AG04449 (cell line): ENCODE measurements around the gene RFWD3.
"Not testable (repeated sequence)": the region's sequence is repeated elsewhere in the genome, so short reads cannot be mapped to it uniquely, and the experiment has no call there.

Source experiments
- CTCF ChIA-PET: fragments of 350-600 bp; formaldehyde crosslinking; extraction: SDS; loops from one replicate; lab custom pipeline; 2021; ENCODE audit warnings: antibody characterized with exemption; lab: Yijun Ruan, JAX
- POLR2A ChIA-PET: fragments of 400-600, 350-600 bp; formaldehyde crosslinking; extraction: SDS; loops from one replicate; lab custom pipeline; 2020; ENCODE audit warnings: antibody characterized with exemption, inconsistent platforms; lab: Yijun Ruan, JAX
- DNase-seq: peaks from one replicate; pipeline ENCODE4 v3.0.0-alpha.2; 2010; ENCODE audit warnings: low read depth, low spot score
- H3K4me3 ChIP-seq: 2 replicates; pipeline ENCODE4 v1.5.1; 2011; ENCODE audit warnings: low read depth, mild to moderate bottlenecking, control low read depth, low read length
- TF ChIP-seq, protein P1 (sequence below): IDR thresholded peaks from one replicate; pipeline ENCODE4 v1.5.1; 2011; ENCODE audit warnings: mild to moderate bottlenecking, moderate library complexity, low read length, control low read depth, inconsistent platforms; ENCODE audit not compliant: insufficient read depth; ENCODE audit errors: missing control alignments

The RFWD3 gene

DNA sequence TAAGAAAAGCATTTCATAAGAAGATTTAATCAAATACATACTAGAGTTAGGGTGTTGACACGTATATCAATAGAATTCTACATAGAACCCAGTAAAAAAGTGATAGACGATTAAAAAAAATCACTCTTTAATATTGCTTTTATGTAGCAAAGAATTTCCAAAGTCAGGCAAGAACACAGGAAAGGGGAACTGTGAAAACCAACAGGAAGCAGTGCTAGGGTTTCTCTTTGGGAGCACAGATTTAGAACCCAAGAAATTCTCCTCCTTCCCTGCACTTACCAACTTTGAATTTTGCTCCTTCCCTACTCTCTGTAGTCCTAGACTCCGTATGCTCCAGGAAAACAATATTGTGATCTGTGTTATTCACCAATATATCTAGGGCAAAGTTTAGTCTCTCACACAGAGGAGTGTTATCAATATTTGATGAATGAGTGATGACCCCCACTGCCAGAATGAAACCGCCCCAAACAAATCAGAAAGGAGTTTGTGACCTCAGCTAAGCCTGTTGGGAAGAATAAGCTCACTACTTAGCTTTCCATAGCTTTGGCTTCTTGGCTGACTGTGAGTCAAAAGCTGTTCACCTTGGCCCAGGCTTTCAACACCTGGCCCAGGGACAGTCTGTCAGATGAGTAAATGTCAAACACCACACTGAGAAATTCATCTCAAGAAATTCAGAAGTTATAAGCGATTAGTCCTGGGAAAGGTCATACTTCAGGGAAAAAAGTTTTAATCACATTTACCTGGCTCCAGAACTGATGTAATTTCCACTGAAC lies 8.6 kb downstream of the RFWD3 start:
- TF ChIP-seq, protein P1, sequence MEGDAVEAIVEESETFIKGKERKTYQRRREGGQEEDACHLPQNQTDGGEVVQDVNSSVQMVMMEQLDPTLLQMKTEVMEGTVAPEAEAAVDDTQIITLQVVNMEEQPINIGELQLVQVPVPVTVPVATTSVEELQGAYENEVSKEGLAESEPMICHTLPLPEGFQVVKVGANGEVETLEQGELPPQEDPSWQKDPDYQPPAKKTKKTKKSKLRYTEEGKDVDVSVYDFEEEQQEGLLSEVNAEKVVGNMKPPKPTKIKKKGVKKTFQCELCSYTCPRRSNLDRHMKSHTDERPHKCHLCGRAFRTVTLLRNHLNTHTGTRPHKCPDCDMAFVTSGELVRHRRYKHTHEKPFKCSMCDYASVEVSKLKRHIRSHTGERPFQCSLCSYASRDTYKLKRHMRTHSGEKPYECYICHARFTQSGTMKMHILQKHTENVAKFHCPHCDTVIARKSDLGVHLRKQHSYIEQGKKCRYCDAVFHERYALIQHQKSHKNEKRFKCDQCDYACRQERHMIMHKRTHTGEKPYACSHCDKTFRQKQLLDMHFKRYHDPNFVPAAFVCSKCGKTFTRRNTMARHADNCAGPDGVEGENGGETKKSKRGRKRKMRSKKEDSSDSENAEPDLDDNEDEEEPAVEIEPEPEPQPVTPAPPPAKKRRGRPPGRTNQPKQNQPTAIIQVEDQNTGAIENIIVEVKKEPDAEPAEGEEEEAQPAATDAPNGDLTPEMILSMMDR = no peak
- POLR2A ChIA-PET = no interaction called here
- CTCF ChIA-PET = no interaction called here
- H3K4me3 ChIP-seq = no peak overlapping the region
- no peak for DNase-seq

DNA sequence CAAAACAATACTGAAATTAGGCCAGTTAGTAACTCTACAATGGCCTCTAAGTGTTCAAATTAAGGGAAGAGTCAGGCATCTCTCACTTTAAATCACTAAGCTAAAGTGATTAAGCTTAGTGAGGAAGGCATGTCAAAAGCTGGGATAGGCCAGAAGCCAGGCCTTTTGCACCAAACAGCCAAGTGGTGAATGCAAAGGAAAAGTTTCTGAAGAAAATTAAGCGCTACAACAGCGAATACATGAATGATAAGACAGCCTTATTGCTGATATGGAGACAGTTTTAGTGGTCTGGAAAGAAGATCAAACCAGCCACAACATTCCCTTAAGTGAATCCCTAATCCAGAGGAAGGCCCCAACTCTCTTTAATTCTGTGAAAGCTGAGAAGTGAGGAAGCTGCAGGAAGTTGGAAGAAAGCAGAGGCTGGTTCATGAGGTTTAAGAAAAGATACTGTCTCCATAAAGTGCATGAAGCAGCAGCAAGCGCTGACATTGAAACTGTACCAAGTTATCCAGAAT lies 12.1 kb downstream of the RFWD3 start:
- TF ChIP-seq, protein P1 = no peak
- no peak for DNase-seq
- no peak overlapping the region for H3K4me3 ChIP-seq
- ChIA-PET POLR2A (no interaction called here), CTCF (interaction anchor here (0.7 to 1.1 kb wide), 2 partner anchors 223 to 346 kb away, joined by 3 to 4 read pairs; no protein-coding TSS in a partner anchor)

DNA sequence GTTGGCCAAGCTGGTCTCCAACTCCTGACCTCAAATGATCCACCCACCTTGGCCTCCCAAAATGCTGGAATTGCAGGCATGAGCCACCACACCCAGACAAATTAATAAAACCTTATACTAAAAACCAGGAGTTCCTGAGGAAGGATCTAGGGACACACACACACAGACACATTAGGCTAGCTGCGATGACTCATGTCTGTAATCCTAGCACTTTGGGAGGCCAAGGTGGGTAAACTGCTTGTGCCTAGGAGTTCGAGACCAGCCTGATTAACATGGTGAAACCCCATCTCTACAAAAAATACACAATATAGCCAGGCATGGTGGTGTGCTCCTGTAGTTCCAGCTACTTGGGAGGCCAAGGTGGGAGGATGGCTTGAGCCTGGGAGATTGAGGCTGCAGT lies 13.8 kb downstream of the RFWD3 start:
- ChIA-PET CTCF (interaction anchor here (0.7 to 3.2 kb wide), 7 partner anchors 10 to 310 kb away, joined by 3 to 34 read pairs (median 15); partner anchors contain the start of gene RFWD3), POLR2A (interaction anchor here (0.6 kb wide), 1 partner anchor 14 kb away, joined by 3 read pairs; the partner anchor contains the start of gene RFWD3)
- DNase-seq, H3K4me3 ChIP-seq: not testable (repeated sequence)

- no peak for DNase-seq
- TF ChIP-seq, protein P1 = no peak
- H3K4me3 ChIP-seq = no peak overlapping the region
- CTCF ChIA-PET = interaction anchor here (0.7 to 3.2 kb wide), 21 partner anchors 8 to 344 kb away, joined by 3 to 34 read pairs (median 5); partner anchors contain the start of gene RFWD3
- POLR2A ChIA-PET = interaction anchor here (0.6 kb wide), 1 partner anchor 15 kb away, joined by 3 read pairs; the partner anchor contains the start of gene RFWD3
Observed at GRCh38 chr16:74652249-74652648, 14.4 kb downstream of the RFWD3 start.

DNA sequence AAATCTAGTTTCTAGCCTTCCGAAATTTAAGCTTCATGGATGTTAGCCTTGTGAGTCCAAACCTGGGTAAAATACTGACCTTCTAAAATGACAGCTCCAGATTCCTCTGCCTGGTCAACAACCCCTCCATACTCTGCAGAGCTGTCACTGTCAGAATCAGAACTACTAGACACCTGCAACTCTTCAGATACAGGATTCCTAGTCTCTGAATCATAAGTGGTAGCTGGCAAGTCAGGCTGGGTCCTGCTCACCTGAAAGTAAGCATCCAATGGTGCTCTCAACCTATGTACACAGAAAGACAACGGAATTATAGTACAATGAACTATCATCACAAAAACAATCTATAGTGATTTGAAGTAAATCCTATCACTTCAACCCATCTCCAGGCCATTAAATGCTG lies 14.8 kb downstream of the RFWD3 start:
- TF ChIP-seq, protein P1 = no peak
- DNase-seq = no peak
- POLR2A ChIA-PET = no interaction called here
- CTCF ChIA-PET = interaction anchor here (0.6 to 3.2 kb wide), 25 partner anchors 8 to 360 kb away, joined by 3 to 34 read pairs (median 4); partner anchors contain the start of gene RFWD3
- H3K4me3 ChIP-seq = no peak overlapping the region

GRCh38 chr16:74650966-74651567 lies 15.6 kb downstream of the RFWD3 start:
- ChIA-PET POLR2A (no interaction called here), CTCF (interaction anchor here (0.6 to 3.2 kb wide), 24 partner anchors 9 to 361 kb away, joined by 3 to 34 read pairs (median 4); partner anchors contain the start of gene RFWD3)
- no peak for DNase-seq
- TF ChIP-seq, protein P1 = no peak
- H3K4me3 ChIP-seq = no peak overlapping the region
